HG02973 (cell line): ENCODE measurements around the gene REPS1.

Experiments
- ATAC-seq: cut with Tn5 transposase; IDR thresholded peaks from one replicate; pipeline ENCODE4 v1.9.1; 2021; ENCODE audit warnings: moderate library complexity; ENCODE audit not compliant: unreplicated experiment

Gene REPS1

GRCh38 chr6:138931660-138932059, 56.4 kb downstream of the REPS1 start:
- no peak for ATAC-seq

- ATAC-seq: no peak
These were observed 61.5 kb downstream of the REPS1 start for GRCh38 chr6:138926579-138926978.

- ATAC-seq: no peak
These were observed 62.2 kb downstream of the REPS1 start for GRCh38 chr6:138925806-138926205.

- no peak for ATAC-seq
These were observed 64.5 kb downstream of the REPS1 start for GRCh38 chr6:138923561-138923960.

GRCh38 chr6:138920906-138921305, 67.1 kb downstream of the REPS1 start:
- ATAC-seq: no peak

GRCh38 chr6:138914701-138915100, 73.4 kb downstream of the REPS1 start:
- ATAC-seq: no peak

GRCh38 chr6:138912308-138912707, 75.7 kb downstream of the REPS1 start:
- ATAC-seq: no peak

- ATAC-seq: no peak
These were observed 78.1 kb downstream of the REPS1 start for GRCh38 chr6:138909975-138910374.

- no peak for ATAC-seq
These were observed 78.5 kb downstream of the REPS1 start for GRCh38 chr6:138909511-138909910.

GRCh38 chr6:138907167-138907566, 80.9 kb downstream of the REPS1 start:
- no peak for ATAC-seq

GRCh38 chr6:138897031-138897430, 91.0 kb downstream of the REPS1 start:
- ATAC-seq: no peak

- no peak for ATAC-seq
These were observed 91.8 kb downstream of the REPS1 start for GRCh38 chr6:138896104-138896756.

- ATAC-seq: no peak
These were observed 96.6 kb downstream of the REPS1 start for GRCh38 chr6:138891255-138891986.

- no peak for ATAC-seq
These were observed 102.8 kb downstream of the REPS1 start for GRCh38 chr6:138885156-138885819.

- peak; percentile 71 for ATAC-seq
These were observed 105.6 kb downstream of the REPS1 start for GRCh38 chr6:138882369-138883017.

- no peak for ATAC-seq
These were observed 114.9 kb downstream of the REPS1 start for GRCh38 chr6:138873191-138873590.

- no peak for ATAC-seq
These were observed 118.7 kb downstream of the REPS1 start for GRCh38 chr6:138869398-138869797.

GRCh38 chr6:138868181-138868580, 119.9 kb downstream of the REPS1 start:
- ATAC-seq: no peak

GRCh38 chr6:138865480-138866109, 122.5 kb downstream of the REPS1 start:
- ATAC-seq: peak; percentile 39

GRCh38 chr6:138864343-138864890, 123.6 kb downstream of the REPS1 start:
- ATAC-seq: no peak

GRCh38 chr6:138863321-138863720, 124.7 kb downstream of the REPS1 start:
- no peak for ATAC-seq
